ENCODE measurements around the gene RTCA.
"Not testable (repeated sequence)": the region's sequence is repeated elsewhere in the genome, so short reads cannot be mapped to it uniquely, and the experiment has no call there.

The RTCA gene

GRCh38 chr1:100337878-100338277 is 71.9 kb downstream of the RTCA start:
- not testable (repeated sequence) for H3K4me3 ChIP-seq (ENCODE audit: low read length in 2 of 2); H3K27me3 ChIP-seq (ENCODE audit: control insufficient read depth in 2 of 2, insufficient read depth in 2 of 2, low read length in 2 of 2); H3K4me1 ChIP-seq (ENCODE audit: control insufficient read depth in 2 of 2, insufficient read depth in 2 of 2, low read length in 2 of 2); H3K27ac ChIP-seq (ENCODE audit: low read depth in 2 of 2, low read length in 2 of 2); H3K9ac ChIP-seq (ENCODE audit: low read depth in 1 of 2, low read length in 2 of 2); H3K36me3 ChIP-seq (ENCODE audit: control insufficient read depth in 2 of 2, insufficient read depth in 2 of 2, low read length in 2 of 2); H3K9me3 ChIP-seq (ENCODE audit: control insufficient read depth in 2 of 2, low read length in 2 of 2)

- not testable (repeated sequence) for H3K4me1 ChIP-seq (ENCODE audit: control insufficient read depth in 2 of 2, insufficient read depth in 2 of 2, low read length in 2 of 2); H3K36me3 ChIP-seq (ENCODE audit: control insufficient read depth in 2 of 2, insufficient read depth in 2 of 2, low read length in 2 of 2); H3K9me3 ChIP-seq (ENCODE audit: control insufficient read depth in 2 of 2, low read length in 2 of 2); H3K4me3 ChIP-seq (ENCODE audit: low read length in 2 of 2); H3K27ac ChIP-seq (ENCODE audit: low read depth in 2 of 2, low read length in 2 of 2); H3K9ac ChIP-seq (ENCODE audit: low read depth in 1 of 2, low read length in 2 of 2); H3K27me3 ChIP-seq (ENCODE audit: control insufficient read depth in 2 of 2, insufficient read depth in 2 of 2, low read length in 2 of 2)
Observed at GRCh38 chr1:100339735-100340134, 73.7 kb downstream of the RTCA start.

GRCh38 chr1:100340494-100340893 is 74.5 kb downstream of the RTCA start:
- H3K9ac ChIP-seq (ENCODE audit: low read depth in 1 of 2, low read length in 2 of 2), result no peak overlapping the region
- H3K27ac ChIP-seq (ENCODE audit: low read depth in 2 of 2, low read length in 2 of 2), result no peak overlapping the region
- H3K36me3 ChIP-seq (ENCODE audit: control insufficient read depth in 2 of 2, insufficient read depth in 2 of 2, low read length in 2 of 2), result no peaks in the 10 kb centered on the region
- no peaks in the 10 kb centered on the region for H3K9me3 ChIP-seq (ENCODE audit: control insufficient read depth in 2 of 2, low read length in 2 of 2)
- H3K4me1 ChIP-seq (ENCODE audit: control insufficient read depth in 2 of 2, insufficient read depth in 2 of 2, low read length in 2 of 2), result no peaks in the 10 kb centered on the region
- no peaks in the 10 kb centered on the region for H3K27me3 ChIP-seq (ENCODE audit: control insufficient read depth in 2 of 2, insufficient read depth in 2 of 2, low read length in 2 of 2)
- H3K4me3 ChIP-seq (ENCODE audit: low read length in 2 of 2), result no peak overlapping the region

GRCh38 chr1:100342348-100342747 is 76.3 kb downstream of the RTCA start:
- no peaks in the 10 kb centered on the region for H3K27me3 ChIP-seq (ENCODE audit: control insufficient read depth in 2 of 2, insufficient read depth in 2 of 2, low read length in 2 of 2)
- H3K27ac ChIP-seq (ENCODE audit: low read depth in 2 of 2, low read length in 2 of 2), result no peak overlapping the region
- no peaks in the 10 kb centered on the region for H3K9me3 ChIP-seq (ENCODE audit: control insufficient read depth in 2 of 2, low read length in 2 of 2)
- no peaks in the 10 kb centered on the region for H3K4me1 ChIP-seq (ENCODE audit: control insufficient read depth in 2 of 2, insufficient read depth in 2 of 2, low read length in 2 of 2)
- H3K4me3 ChIP-seq (ENCODE audit: low read length in 2 of 2), result no peak overlapping the region
- no peak overlapping the region for H3K9ac ChIP-seq (ENCODE audit: low read depth in 1 of 2, low read length in 2 of 2)
- no peaks in the 10 kb centered on the region for H3K36me3 ChIP-seq (ENCODE audit: control insufficient read depth in 2 of 2, insufficient read depth in 2 of 2, low read length in 2 of 2)

All from mucosa of rectum (tissue), 2 donors.